H1 (cell line): Measurements from ENCODE around the gene GRAMD1B. TPM values are rescaled to one million over a fixed set of nuclear protein-coding genes. Genes with fewer than 3 reads are reported as not detected.

Experiments used
- CTCF ChIA-PET: fragments of 300-600 bp; sonication (Branson Sonifier 250); formaldehyde crosslinking; loops from one replicate; lab custom pipeline; 2021; ENCODE audit not compliant: partially characterized antibody; lab: Charles Lee
- POLR2A ChIA-PET: fragments of 300-600 bp; sonication (Branson Sonifier 250); formaldehyde crosslinking; loops from one replicate; lab custom pipeline; 2021; ENCODE audit warnings: inconsistent platforms; ENCODE audit not compliant: partially characterized antibody; lab: Charles Lee
- DNase-seq, 2 experiments: peaks; one replicate each; pipeline versions ENCODE4 v3.0.0 to v3.0.0-alpha.2; 2010 to 2022; ENCODE audit warnings: low spot score in 2 of 2, low read depth in 1 of 2, mixed read lengths in 1 of 2
- FAIRE-seq: peaks from 2 replicates; lab custom pipeline; 2011; peaks lifted over from hg19 to GRCh38; lab: Jason Lieb, UNC
- H2AFZ ChIP-seq: 2 replicates; pipeline ENCODE4 v1.8.1; 2012; ENCODE audit warnings: low read length, inconsistent platforms
- H2AK5ac ChIP-seq: 2 replicates; pipeline ENCODE4 v1.6.1; 2013; ENCODE audit warnings: low read depth, low read length
- H2BK120ac ChIP-seq: replicated peaks from 2 replicates; pipeline ENCODE3; 2013; ENCODE audit warnings: low read depth, low read length, inconsistent platforms
- H2BK12ac ChIP-seq: 2 replicates; pipeline ENCODE4 v1.6.1; 2013; ENCODE audit warnings: low read depth, low read length
- H2BK15ac ChIP-seq: 2 replicates; pipeline ENCODE4 v1.6.1; 2013; ENCODE audit warnings: low read length
- H2BK20ac ChIP-seq: 2 replicates; pipeline ENCODE4 v1.6.1; 2013; ENCODE audit warnings: low read length
- H2BK5ac ChIP-seq: 2 replicates; pipeline ENCODE4 v1.6.1; 2013; ENCODE audit warnings: low read depth, low read length
- H3K14ac ChIP-seq: 2 replicates; pipeline ENCODE4 v1.6.1; 2013; ENCODE audit warnings: inconsistent platforms; ENCODE audit not compliant: insufficient read length
- H3K18ac ChIP-seq: 2 replicates; pipeline ENCODE4 v1.6.1; 2013; ENCODE audit warnings: low read length; ENCODE audit errors: extremely low read depth
- H3K23ac ChIP-seq: 2 replicates; pipeline ENCODE4 v1.6.1; 2013; ENCODE audit warnings: inconsistent platforms; ENCODE audit not compliant: insufficient read length
- H3K23me2 ChIP-seq: 2 replicates; pipeline ENCODE4 v1.6.1; 2013; ENCODE audit warnings: low read depth, low read length
- H3K27ac ChIP-seq: 2 replicates; pipeline ENCODE4 v1.6.1; 2011; ENCODE audit warnings: low read depth, low read length, inconsistent platforms
- H3K27me3 ChIP-seq, 4 experiments: replicated peaks in 1 of 4; 1 replicate in 1 of 4; 2 replicates in 3 of 4; pipeline versions ENCODE4 v1.6.1 to v1.8.1; 2011 to 2013; ENCODE audit warnings: low read length in 3 of 4, mild to moderate bottlenecking in 3 of 4, inconsistent platforms in 2 of 4, mixed read lengths in 2 of 4, moderate library complexity in 1 of 4; ENCODE audit not compliant: control insufficient read depth in 3 of 4, insufficient read depth in 3 of 4; ENCODE audit errors: extremely low read depth in 1 of 4
- H3K36me3 ChIP-seq, 4 experiments: 2 replicates each; pipeline versions ENCODE4 v1.6.1 to v1.8.1; 2011 to 2013; ENCODE audit warnings: mild to moderate bottlenecking in 4 of 4, low read length in 3 of 4, moderate library complexity in 2 of 4, control low read depth in 1 of 4, inconsistent platforms in 1 of 4; ENCODE audit not compliant: insufficient read depth in 4 of 4, control insufficient read depth in 2 of 4
- H3K4ac ChIP-seq: replicated peaks from 2 replicates; pipeline ENCODE3; 2013; ENCODE audit warnings: low read length, low read depth, mixed read lengths, inconsistent platforms; ENCODE audit not compliant: insufficient read length
- H3K4me1 ChIP-seq, 4 experiments: replicated peaks in 1 of 4; 1 replicate in 1 of 4; 2 replicates in 3 of 4; pipeline versions ENCODE4 v1.6.1 to v1.8.1; 2011 to 2013; ENCODE audit warnings: low read length in 3 of 4, inconsistent platforms in 2 of 4, mixed read lengths in 1 of 4; ENCODE audit not compliant: insufficient read depth in 4 of 4, control insufficient read depth in 3 of 4
- H3K4me2 ChIP-seq, 2 experiments: 2 replicates each; pipeline versions ENCODE4 v1.6.1 to v1.8.1; 2011 to 2013; ENCODE audit warnings: low read depth in 2 of 2, low read length in 2 of 2, control low read depth in 1 of 2, inconsistent platforms in 1 of 2, mild to moderate bottlenecking in 1 of 2; ENCODE audit not compliant: insufficient read depth in 1 of 2
- H3K4me3 ChIP-seq, 4 experiments: fragments of 200-600, 300-600 bp in 1 of 4; sonication (generic), shearing (Covaris generic), sonication (Bioruptor Twin) in 1 of 4; 2 replicates each; pipeline versions ENCODE4 v1.5.1 to v1.8.1; 2011 to 2016; ENCODE audit warnings: low read length in 4 of 4, low read depth in 3 of 4, control low read depth in 2 of 4, inconsistent platforms in 2 of 4, mild to moderate bottlenecking in 2 of 4, mixed read lengths in 1 of 4, moderate library complexity in 1 of 4; ENCODE audit not compliant: insufficient read depth in 2 of 4; ENCODE audit errors: extremely low read depth in 1 of 4
- H3K56ac ChIP-seq: replicated peaks from 2 replicates; pipeline ENCODE3; 2013; ENCODE audit warnings: low read depth, mild to moderate bottlenecking, mixed read lengths, low read length, inconsistent platforms; ENCODE audit not compliant: insufficient read length
- H3K79me1 ChIP-seq: 2 replicates; pipeline ENCODE4 v1.6.1; 2013; ENCODE audit warnings: low read depth, low read length, control low read depth
- H3K79me2 ChIP-seq, 2 experiments: 2 replicates each; pipeline versions ENCODE4 v1.6.1 to v1.8.1; 2012 to 2013; ENCODE audit warnings: low read length in 2 of 2, mild to moderate bottlenecking in 2 of 2, inconsistent platforms in 1 of 2; ENCODE audit not compliant: insufficient read depth in 2 of 2, control insufficient read depth in 1 of 2
- H3K9ac ChIP-seq, 4 experiments: replicated peaks in 1 of 4; 1 replicate in 1 of 4; 2 replicates in 3 of 4; pipeline versions ENCODE4 v1.6.1 to v1.8.1; 2011 to 2013; ENCODE audit warnings: low read depth in 3 of 4, low read length in 3 of 4, control low read depth in 2 of 4, mild to moderate bottlenecking in 2 of 4, moderate library complexity in 2 of 4, inconsistent platforms in 1 of 4; ENCODE audit errors: extremely low read depth in 1 of 4
- H3K9me3 ChIP-seq, 2 experiments: 2 replicates each; pipeline versions ENCODE4 v1.6.1 to v1.8.1; 2012 to 2013; ENCODE audit warnings: mild to moderate bottlenecking in 2 of 2, moderate library complexity in 2 of 2, control low read depth in 1 of 2, inconsistent platforms in 1 of 2, low read depth in 1 of 2, low read length in 1 of 2, mixed read lengths in 1 of 2; ENCODE audit not compliant: insufficient read depth in 2 of 2
- H4K20me1 ChIP-seq, 2 experiments: replicated peaks in 1 of 2; 2 replicates each; pipeline versions ENCODE3 to v1.8.1; 2011 to 2013; ENCODE audit warnings: inconsistent platforms in 2 of 2, low read length in 2 of 2, mild to moderate bottlenecking in 1 of 2; ENCODE audit not compliant: insufficient read depth in 2 of 2, control insufficient read depth in 1 of 2
- H4K5ac ChIP-seq: 2 replicates; pipeline ENCODE4 v1.6.1; 2013; ENCODE audit warnings: low read length, low read depth, mixed read lengths, inconsistent platforms; ENCODE audit not compliant: insufficient read length
- H4K8ac ChIP-seq: 2 replicates; pipeline ENCODE4 v1.8.0; 2013; ENCODE audit warnings: mild to moderate bottlenecking, moderate library complexity, low read length, inconsistent platforms; ENCODE audit not compliant: insufficient read depth; ENCODE audit errors: extremely low read depth
- H4K91ac ChIP-seq: replicated peaks from 2 replicates; pipeline ENCODE3; 2013; ENCODE audit warnings: low read length, mixed read lengths, inconsistent platforms; ENCODE audit not compliant: insufficient read length
- ATF2 ChIP-seq: IDR thresholded peaks from 2 replicates; pipeline ENCODE4 v1.6.1; 2012; ENCODE audit warnings: low read length, inconsistent platforms
- CREB1 ChIP-seq: IDR thresholded peaks from 2 replicates; pipeline ENCODE4 v1.6.1; 2012; ENCODE audit warnings: inconsistent platforms
- CTCF ChIP-seq, 3 experiments: IDR thresholded peaks; 1 replicate in 2 of 3; 2 replicates in 1 of 3; pipeline versions ENCODE4 v1.5.1 to v1.6.1; 2011; ENCODE audit warnings: low read length in 3 of 3, mild to moderate bottlenecking in 3 of 3, inconsistent platforms in 2 of 3, low read depth in 1 of 3, moderate library complexity in 1 of 3; ENCODE audit not compliant: insufficient read depth in 1 of 3; ENCODE audit errors: control extremely low read depth in 1 of 3
- GTF2F1 ChIP-seq: IDR thresholded peaks from 2 replicates; pipeline ENCODE4 v1.6.1; 2012; ENCODE audit warnings: low read depth, low read length, improper control_type of control experiment, borderline replicate concordance
- KDM4A ChIP-seq: IDR thresholded peaks from one replicate; pipeline ENCODE4 v1.7.1; 2012; ENCODE audit warnings: low read depth, mild to moderate bottlenecking, moderate library complexity, low read length, inconsistent platforms; ENCODE audit not compliant: severe bottlenecking
- RXRA ChIP-seq: IDR thresholded peaks from 2 replicates; pipeline ENCODE4 v1.6.1; 2011; ENCODE audit warnings: low read depth, mild to moderate bottlenecking, low read length, moderate library complexity; ENCODE audit not compliant: insufficient read depth
- SIN3A ChIP-seq, 2 experiments: IDR thresholded peaks in 1 of 2; conservative IDR thresholded peaks in 1 of 2; 2 replicates each; pipeline ENCODE4 v1.6.1; 2011 to 2012; ENCODE audit warnings: low read length in 2 of 2, improper control_type of control experiment in 1 of 2, low read depth in 1 of 2, mild to moderate bottlenecking in 1 of 2
- WGBS, 2 experiments: shearing (Covaris generic) in 1 of 2; methylation state at CpG; one replicate each; pipeline versions ENCODE4 v1.1.6 to v1.1.7; 2013 to 2015; ENCODE audit warnings: low lambda C conversion rate in 2 of 2, mixed read lengths in 2 of 2, inconsistent platforms in 1 of 2, low coverage in 1 of 2, missing lambda C conversion rate in 1 of 2; ENCODE audit not compliant: insufficient replicate concordance in 2 of 2, insufficient coverage in 1 of 2, insufficient read length in 1 of 2; ENCODE audit errors: extremely low coverage in 1 of 2, missing lambda C conversion rate in 1 of 2; 5-methylcytosine and 5-hydroxymethylcytosine counted together
- polyA plus RNA-seq, 7 experiments: library from polyadenylated mRNA; depleted of rRNA in 3 of 7; stranded (reverse) in 5 of 7; unstranded in 2 of 7; fragments of >200 nt in 5 of 7; fragments of 200-250 nt in 2 of 7; gene quantifications; 1 replicate in 5 of 7; 2 replicates in 1 of 7; 4 replicates in 1 of 7; pipeline versions ENCODE4 v1.2.1 to v1.2.3, GENCODE V29; 2011 to 2013; ENCODE audit warnings: missing spikeins in 2 of 7, mixed read lengths in 2 of 7
- total RNA-seq: library from RNA; stranded (reverse); fragmentation: NEBNext Ultra II Directional; extraction: Animal tissue kit (Norgen Biotek cat#: 25700); gene quantifications from 2 replicates; pipeline ENCODE4 v1.2.1, GENCODE V29; 2021

Gene GRAMD1B
- total and polyA plus RNA-seq, 2 of the 8 experiments (the other 6 are each of a cell fraction or from before 2014, with no cell fraction given), result 10.1 to 21.2 TPM

- no peak overlapping the region for H3K4ac ChIP-seq
- ChIA-PET POLR2A (interaction anchor here (1.2 kb wide), 1 partner anchor 65 kb away, joined by 3 read pairs; no protein-coding TSS in a partner anchor), CTCF (interaction anchor here (1.0 to 9.6 kb wide), 12 partner anchors 8 to 72 kb away, joined by 3 to 301 read pairs (median 6); partner anchors contain the start of gene SCN3B)
- H3K9me3 ChIP-seq, result no peaks in the 10 kb centered on the region
- no peak overlapping the region for H3K4me2 ChIP-seq
- no peak overlapping the region for H3K4me3 ChIP-seq
- 0 out of 2 replicates have a peak overlapping the region, but pooled peaks have one; percentile 28 for H2AK5ac ChIP-seq
- WGBS, 2 experiments, result 88% methylated on average over 15 of the region's 15 CpGs; no CpG with 5 or more reads in 1 of the 2 experiments
- no peak overlapping the region for H4K8ac ChIP-seq
- no peak overlapping the region for H3K18ac ChIP-seq
- H3K36me3 ChIP-seq, result no peaks in the 10 kb centered on the region
- H4K20me1 ChIP-seq, result no peaks in the 10 kb centered on the region
- no peak overlapping the region for H4K91ac ChIP-seq
- H2BK120ac ChIP-seq, result no peak overlapping the region
- DNase-seq (no peak), FAIRE-seq (no peak)
- no peak overlapping the region for H4K5ac ChIP-seq
- no peaks in the 10 kb centered on the region for H3K79me1 ChIP-seq
- H3K4me1 ChIP-seq, result peaks cover 0 to 4% (median 3%) of the 10 kb centered on the region in 4 experiments; a peak in 5 of 7 replicates
- 0 out of 7 replicates have a peak, but pooled peaks cover 0 to 2% (median 0%) of the 10 kb centered on the region in 4 experiments for H3K27me3 ChIP-seq
- no peak overlapping the region for H3K23ac ChIP-seq
- H3K27ac ChIP-seq, result no peak overlapping the region
- H2AFZ ChIP-seq, result no peak overlapping the region
- no peak overlapping the region for H2BK12ac ChIP-seq
- no peak overlapping the region for H3K14ac ChIP-seq
- H3K9ac ChIP-seq, result no peak overlapping the region
- H3K56ac ChIP-seq, result no peak overlapping the region
- H3K79me2 ChIP-seq, result no peaks in the 10 kb centered on the region
- TF ChIP-seq CREB1, result no peak
- TF ChIP-seq CTCF (IDR thresholded peaks at IDR 0.05; ENCODE audit: control extremely low read depth in 1 of 3, insufficient read depth in 1 of 3, low read depth in 1 of 3, low read length in 3 of 3), result peak; percentile 22 to 29 (median 28)
- no peak for TF ChIP-seq ATF2
- no peak for TF ChIP-seq SIN3A (conservative IDR thresholded peaks at IDR 0.05 in 1 of 2, IDR thresholded peaks at IDR 0.05 in 1 of 2; ENCODE audit: low read depth in 1 of 2, low read length in 2 of 2)
- no peak for TF ChIP-seq RXRA
- TF ChIP-seq GTF2F1, result no peak
- TF ChIP-seq KDM4A, result no peak
- H2BK15ac ChIP-seq, result no peak overlapping the region
- H2BK5ac ChIP-seq, result no peak overlapping the region
- H2BK20ac ChIP-seq, result peak overlapping the region; percentile 62; the same call in 1 of the 2 replicates
- H3K23me2 ChIP-seq, result no peaks in the 10 kb centered on the region
These were observed 212.4 kb downstream of the GRAMD1B start for GRCh38 chr11:123642435-123642834.
